Anterior cingulate cortex (tissue), 58 donors: ENCODE data around the gene SERPINB10.
"Not testable (repeated sequence)": the region's sequence is repeated elsewhere in the genome, so short reads cannot be mapped to it uniquely, and the experiment has no call there.

ENCODE experiments used
- DNase-seq, 58 donors: peaks; one replicate each; lab custom pipeline; 2025; lab: John Stamatoyannopoulos, UW

SERPINB10 gene

GRCh38 chr18:63890950-63891304 is 16.8 kb upstream of the SERPINB10 start:
- DNase-seq = no peak

- no peak for DNase-seq
Measured at GRCh38 chr18:63892566-63892965, 15.2 kb upstream of the SERPINB10 start.

- DNase-seq = no peak
Measured at GRCh38 chr18:63894106-63894772, 13.5 kb upstream of the SERPINB10 start.

GRCh38 chr18:63895190-63895589 is 12.6 kb upstream of the SERPINB10 start:
- no peak for DNase-seq

GRCh38 chr18:63897072-63897471 is 10.7 kb upstream of the SERPINB10 start:
- no peak for DNase-seq

GRCh38 chr18:63899206-63899605 is 8.6 kb upstream of the SERPINB10 start:
- DNase-seq = no peak

- no peak for DNase-seq
Measured at GRCh38 chr18:63903851-63904570, 3.7 kb upstream of the SERPINB10 start.

- DNase-seq = no peak
Measured at GRCh38 chr18:63904694-63905093, 3.1 kb upstream of the SERPINB10 start.

- DNase-seq = no peak
Measured at GRCh38 chr18:63905361-63905760, 2.4 kb upstream of the SERPINB10 start.

- no peak for DNase-seq
Measured at GRCh38 chr18:63906056-63906455, 1.7 kb upstream of the SERPINB10 start.

GRCh38 chr18:63908858-63909257 is 1.1 kb downstream of the SERPINB10 start:
- DNase-seq = no peak

- no peak for DNase-seq
Measured at GRCh38 chr18:63909870-63910269, 2.1 kb downstream of the SERPINB10 start.

GRCh38 chr18:63917817-63918216 is 10.1 kb downstream of the SERPINB10 start:
- DNase-seq = no peak

- DNase-seq = no peak
Measured at GRCh38 chr18:63922049-63922448, 14.3 kb downstream of the SERPINB10 start.

- DNase-seq = no peak
Measured at GRCh38 chr18:63924551-63924950, 16.8 kb downstream of the SERPINB10 start.

- no peak for DNase-seq
Measured at GRCh38 chr18:63928331-63928730, 20.6 kb downstream of the SERPINB10 start.

- DNase-seq = not testable (repeated sequence)
Measured at GRCh38 chr18:63929369-63929768, 21.6 kb downstream of the SERPINB10 start.

- no peak for DNase-seq
Measured at GRCh38 chr18:63930773-63931354, 23.1 kb downstream of the SERPINB10 start.

- DNase-seq = peak in 52 of 58 donors; percentile 12 to 82 (median 50)
Measured at GRCh38 chr18:63936156-63936931, 28.6 kb downstream of the SERPINB10 start.

GRCh38 chr18:63936932-63937393 is 29.2 kb downstream of the SERPINB10 start:
- no peak for DNase-seq

- no peak for DNase-seq
Measured at GRCh38 chr18:63940008-63940407, 32.2 kb downstream of the SERPINB10 start.
